ENCODE data around the gene ALG12. TPM values are rescaled to one million over a fixed set of nuclear protein-coding genes. Genes with fewer than 3 reads are reported as not detected.

ALG12 gene
- total RNA-seq, 4 donors from 2014 or later: 17.3 to 25.5 (median 22.1) TPM

DNA sequence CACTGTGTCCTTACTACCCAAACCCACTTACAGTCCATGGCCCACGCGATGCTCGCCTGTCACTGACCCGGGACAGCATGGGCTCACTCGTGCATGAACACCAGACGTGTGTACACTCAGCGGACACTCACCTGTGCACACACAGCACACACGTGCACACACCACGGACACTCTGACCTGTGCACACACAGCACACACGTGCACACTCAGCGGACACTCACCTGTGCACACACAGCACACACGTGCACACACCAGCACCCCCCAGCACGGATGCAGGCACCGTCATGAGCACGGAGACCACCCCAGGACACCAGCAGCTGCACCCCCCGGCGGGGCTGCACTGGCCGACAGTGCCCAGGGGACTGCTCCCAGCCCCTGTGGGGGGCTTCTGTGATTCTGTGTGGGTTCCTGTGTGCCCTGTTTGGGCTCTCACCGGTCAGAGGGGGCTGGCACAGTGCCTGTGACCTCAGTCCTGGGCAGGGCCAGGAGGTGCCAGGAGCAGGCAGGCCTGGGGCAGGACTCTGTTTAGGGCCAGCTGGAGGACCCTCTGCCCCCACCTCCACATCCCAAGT lies 20.4 kb upstream of the ALG12 start:
- no peaks in the 10 kb centered on the region for H3K27me3 ChIP-seq
- no peak overlapping the region for H3K4me3 ChIP-seq
- H3K36me3 ChIP-seq: no peaks in the 10 kb centered on the region
- H3K9me3 ChIP-seq: no peaks in the 10 kb centered on the region
- peaks cover 9 to 37% (median 20%) of the 10 kb centered on the region in 4 donors for H3K4me1 ChIP-seq
- TF ChIP-seq, protein P1, sequence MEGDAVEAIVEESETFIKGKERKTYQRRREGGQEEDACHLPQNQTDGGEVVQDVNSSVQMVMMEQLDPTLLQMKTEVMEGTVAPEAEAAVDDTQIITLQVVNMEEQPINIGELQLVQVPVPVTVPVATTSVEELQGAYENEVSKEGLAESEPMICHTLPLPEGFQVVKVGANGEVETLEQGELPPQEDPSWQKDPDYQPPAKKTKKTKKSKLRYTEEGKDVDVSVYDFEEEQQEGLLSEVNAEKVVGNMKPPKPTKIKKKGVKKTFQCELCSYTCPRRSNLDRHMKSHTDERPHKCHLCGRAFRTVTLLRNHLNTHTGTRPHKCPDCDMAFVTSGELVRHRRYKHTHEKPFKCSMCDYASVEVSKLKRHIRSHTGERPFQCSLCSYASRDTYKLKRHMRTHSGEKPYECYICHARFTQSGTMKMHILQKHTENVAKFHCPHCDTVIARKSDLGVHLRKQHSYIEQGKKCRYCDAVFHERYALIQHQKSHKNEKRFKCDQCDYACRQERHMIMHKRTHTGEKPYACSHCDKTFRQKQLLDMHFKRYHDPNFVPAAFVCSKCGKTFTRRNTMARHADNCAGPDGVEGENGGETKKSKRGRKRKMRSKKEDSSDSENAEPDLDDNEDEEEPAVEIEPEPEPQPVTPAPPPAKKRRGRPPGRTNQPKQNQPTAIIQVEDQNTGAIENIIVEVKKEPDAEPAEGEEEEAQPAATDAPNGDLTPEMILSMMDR (IDR thresholded peaks at IDR 0.05): no peak
- TF ChIP-seq POLR2A (IDR thresholded peaks at IDR 0.05): no peak
- peak overlapping the region in 1 of 4 donors; percentile 89 for H3K27ac ChIP-seq
- DNase-seq: no peak

DNA sequence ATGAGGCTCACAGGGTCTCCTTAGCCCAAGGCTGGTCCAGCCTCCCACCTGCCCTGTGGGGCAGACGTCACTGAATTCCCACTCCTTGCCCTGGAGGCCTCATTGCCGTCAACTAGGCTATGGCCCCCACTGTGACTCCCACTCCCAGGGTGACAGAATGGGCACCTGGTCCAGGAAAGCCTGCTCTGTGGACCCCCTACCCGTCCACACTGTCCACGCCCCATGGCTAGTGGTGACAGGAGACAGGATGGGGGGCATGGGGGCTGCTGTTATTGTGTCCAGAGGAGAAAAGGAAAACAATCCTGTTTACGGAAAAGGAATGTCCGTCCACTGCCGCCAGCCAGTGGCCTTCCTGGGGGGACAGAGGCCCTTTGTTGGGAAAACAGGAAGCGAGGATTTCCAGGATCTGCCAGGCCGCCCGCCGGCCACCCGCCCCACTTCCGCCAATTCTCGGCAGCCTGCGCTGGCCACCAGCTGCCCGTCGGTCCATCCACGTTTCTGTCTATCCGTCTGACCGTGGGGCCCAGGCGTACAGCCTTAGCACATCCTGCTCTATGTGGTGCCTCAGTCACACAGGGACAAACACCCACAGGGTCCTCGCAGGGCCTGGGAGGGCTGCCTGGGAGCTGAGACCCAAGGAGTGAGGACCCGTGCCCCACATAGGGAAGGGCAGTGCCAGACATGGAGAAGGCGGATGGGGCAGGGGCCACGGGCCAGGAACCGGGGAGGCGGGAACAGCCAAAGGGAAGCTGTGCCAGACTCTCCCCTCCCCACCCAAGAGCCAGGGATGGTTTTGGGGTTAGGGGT lies 19.7 kb upstream of the ALG12 start:
- Histone ChIP-seq H3K27ac (peak overlapping the region; percentile 89 to 95 (median 90)), H3K27me3 (no peaks in the 10 kb centered on the region), H3K4me1 (peaks cover 9 to 43% (median 26%) of the 10 kb centered on the region in 4 donors), H3K4me3 (no peak overlapping the region), H3K36me3 (no peaks in the 10 kb centered on the region), H3K9me3 (no peaks in the 10 kb centered on the region)
- no peak for DNase-seq
- TF ChIP-seq, protein P1 (IDR thresholded peaks at IDR 0.05): no peak
- no peak for TF ChIP-seq POLR2A (IDR thresholded peaks at IDR 0.05)

DNA sequence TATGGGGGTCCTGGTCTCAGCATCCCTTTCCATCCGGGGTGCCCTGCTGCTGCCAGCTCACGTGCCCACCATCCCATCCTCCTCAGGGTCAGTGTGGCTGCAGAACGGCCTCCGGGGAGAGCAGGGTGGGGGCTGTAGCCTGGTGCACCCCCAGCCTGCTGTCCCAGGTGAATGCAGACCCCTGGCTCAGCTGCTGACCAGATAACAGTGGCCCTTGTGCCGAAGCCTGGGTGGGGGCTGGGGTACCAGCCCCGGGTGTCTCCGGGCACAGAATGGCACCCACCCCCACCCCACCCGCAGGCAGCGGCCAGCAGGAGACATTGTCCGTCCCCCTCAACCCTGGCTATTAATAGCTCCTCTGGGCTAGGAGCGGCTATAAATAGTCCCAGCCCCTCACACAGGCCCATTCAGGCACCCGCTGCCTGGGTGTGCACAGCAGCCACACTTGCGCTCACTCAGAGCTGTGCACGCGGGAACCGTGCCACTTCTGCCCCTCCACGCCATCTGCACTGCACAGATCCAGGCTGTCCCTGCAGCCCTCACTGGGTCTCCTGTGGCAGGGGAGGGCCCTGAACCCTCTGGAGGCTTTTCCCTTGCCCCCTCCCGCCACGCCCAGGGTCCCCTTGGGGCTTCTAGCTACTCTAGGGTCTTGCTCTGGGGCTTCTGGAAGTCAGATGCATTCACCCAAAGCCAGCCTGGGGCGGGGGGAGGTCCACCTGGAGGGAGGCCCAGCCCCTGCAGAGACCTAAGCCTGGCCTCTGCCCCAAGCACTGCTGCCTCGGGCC lies 18.9 kb upstream of the ALG12 start:
- H3K36me3 ChIP-seq: no peaks in the 10 kb centered on the region
- H3K4me3 ChIP-seq: no peak overlapping the region
- H3K27ac ChIP-seq: peak overlapping the region; percentile 89 to 95 (median 90)
- H3K4me1 ChIP-seq: peaks cover 9 to 47% (median 31%) of the 10 kb centered on the region in 4 donors
- TF ChIP-seq, protein P1 (IDR thresholded peaks at IDR 0.05): no peak
- TF ChIP-seq POLR2A (IDR thresholded peaks at IDR 0.05): no peak
- no peak for DNase-seq
- H3K27me3 ChIP-seq: no peaks in the 10 kb centered on the region
- H3K9me3 ChIP-seq: no peaks in the 10 kb centered on the region

DNA sequence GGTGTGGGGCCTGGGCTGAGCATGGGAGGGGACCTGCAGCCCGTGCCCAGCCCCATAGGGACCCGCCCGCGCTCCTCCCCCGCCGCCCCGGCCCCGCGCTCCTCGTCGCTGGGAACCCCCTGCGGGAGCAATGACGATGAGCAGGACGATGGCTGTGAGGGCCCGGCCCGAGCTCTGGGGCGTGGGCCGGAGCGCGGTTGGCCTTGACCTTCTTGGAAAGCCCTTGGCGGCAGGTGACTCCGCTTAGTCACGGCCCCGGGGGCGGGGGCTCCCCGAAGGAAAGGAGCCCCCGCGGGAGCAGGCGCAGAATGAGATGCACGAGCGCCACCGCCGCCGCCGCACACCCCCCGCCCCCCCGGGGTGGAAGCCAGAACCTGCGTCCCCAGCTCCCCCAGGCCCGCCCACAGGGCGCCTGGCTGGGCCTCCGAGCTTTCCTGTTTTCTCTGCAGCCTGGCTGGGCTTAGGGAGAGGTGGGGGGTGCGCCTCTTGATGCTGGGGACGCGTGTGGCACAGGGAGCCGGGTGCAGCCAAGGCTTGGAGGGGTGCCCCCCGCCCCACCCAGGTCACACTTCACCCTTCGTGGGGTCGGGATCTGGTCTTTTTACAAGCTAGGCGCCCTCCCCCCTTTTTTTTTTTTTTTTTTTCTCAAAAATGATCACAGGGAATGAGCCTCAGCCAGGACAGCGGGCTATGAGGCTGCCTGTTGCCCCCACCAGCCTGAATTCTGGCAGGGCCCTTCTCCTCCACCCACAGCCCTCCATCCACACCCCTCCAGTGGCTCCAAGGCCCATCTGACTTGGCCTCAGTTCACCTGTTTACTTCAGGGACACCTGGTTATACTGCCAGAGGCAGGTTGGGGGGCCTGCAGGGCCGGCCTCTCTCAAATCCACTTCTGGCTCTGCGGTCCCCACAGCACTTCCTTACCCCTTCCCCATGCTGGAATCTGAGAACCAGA lies 18.1 kb upstream of the ALG12 start:
- no peaks in the 10 kb centered on the region for H3K9me3 ChIP-seq
- TF ChIP-seq, protein P1 (IDR thresholded peaks at IDR 0.05): peak in 1 of 6 experiments; percentile 4
- TF ChIP-seq POLR2A (IDR thresholded peaks at IDR 0.05): peak in 1 of 2 donors; percentile 53
- H3K27me3 ChIP-seq: no peaks in the 10 kb centered on the region
- H3K4me1 ChIP-seq: peaks cover 9 to 54% (median 34%) of the 10 kb centered on the region in 4 donors
- H3K36me3 ChIP-seq: no peaks in the 10 kb centered on the region
- DNase-seq: peak; percentile 90 to 95 (median 90)
- peak overlapping the region; percentile 53 to 70 (median 63) for H3K4me3 ChIP-seq
- H3K27ac ChIP-seq: peak overlapping the region; percentile 89 to 95 (median 90)

Data from Peyer's patch (tissue), 4 donors.